Ovary (tissue), 3 donors: Measurements from ENCODE around the gene NDUFV2.

Experiments
- EP300 ChIP-seq: sonication (generic); formaldehyde crosslinking; IDR thresholded peaks from one replicate; pipeline ENCODE4 v1.6.1; 2017; ENCODE audit warnings: antibody characterized with exemption
- POLR2A ChIP-seq: fragments of 450-650 bp; IDR thresholded peaks from one replicate; pipeline ENCODE4 v1.6.1; 2017; ENCODE audit warnings: antibody characterized with exemption, mild to moderate bottlenecking, moderate library complexity
- TF ChIP-seq, protein P1 (sequence below), 3 donors: fragments of 450-650 bp in 2 of 3; fragments of 200-600 bp in 1 of 3; IDR thresholded peaks; one replicate each; pipeline versions ENCODE4 v1.5.1 to v1.8.0; 2016 to 2022; ENCODE audit warnings: antibody characterized with exemption in 3 of 3, mild to moderate bottlenecking in 1 of 3
- donor health status: DM: no; HTN: no; CAD: no.

DNA sequence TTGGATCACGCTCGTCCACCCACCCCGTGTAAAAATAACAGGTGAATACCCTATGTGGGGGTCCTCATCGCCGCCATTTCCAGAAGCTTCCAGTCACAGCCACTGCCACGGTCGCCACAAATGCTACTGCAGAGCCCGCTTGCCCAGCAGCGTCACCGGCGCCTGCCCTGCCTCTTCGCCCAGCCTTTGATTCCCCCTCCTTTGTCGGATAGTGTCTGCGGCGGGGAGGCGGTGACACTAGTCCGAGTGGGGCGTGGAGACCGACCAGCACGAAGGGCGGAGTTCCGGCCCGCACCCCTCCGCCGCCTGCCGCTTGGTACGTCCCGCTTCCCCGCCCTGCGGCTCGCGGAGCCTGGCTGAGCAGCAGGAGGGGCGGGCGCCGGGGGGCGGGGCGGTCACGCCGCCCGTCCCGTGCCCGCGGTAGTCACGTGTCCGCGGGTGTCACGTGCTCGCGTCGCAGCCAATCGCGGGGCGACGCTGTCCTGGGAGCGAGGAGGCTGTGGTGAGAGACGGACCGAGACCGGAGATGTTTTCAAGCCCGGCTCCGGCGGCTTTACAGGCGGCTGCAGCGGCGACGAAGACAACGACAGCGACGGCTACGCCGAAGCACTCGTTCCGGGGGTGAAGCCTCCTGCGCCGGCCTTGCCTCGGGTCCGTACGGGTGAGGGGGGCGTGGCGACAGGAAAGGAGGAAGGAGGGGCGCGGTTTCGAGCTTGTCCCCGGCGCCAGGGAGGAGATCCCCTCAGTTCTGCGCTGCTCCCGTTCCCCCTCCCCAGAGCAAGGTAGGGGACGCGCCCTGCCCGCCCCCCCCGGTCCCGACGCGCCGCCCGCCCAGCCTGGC lies 34.0 kb downstream of the NDUFV2 start, which contains the start of gene ANKRD12:
- TF ChIP-seq, protein P1, sequence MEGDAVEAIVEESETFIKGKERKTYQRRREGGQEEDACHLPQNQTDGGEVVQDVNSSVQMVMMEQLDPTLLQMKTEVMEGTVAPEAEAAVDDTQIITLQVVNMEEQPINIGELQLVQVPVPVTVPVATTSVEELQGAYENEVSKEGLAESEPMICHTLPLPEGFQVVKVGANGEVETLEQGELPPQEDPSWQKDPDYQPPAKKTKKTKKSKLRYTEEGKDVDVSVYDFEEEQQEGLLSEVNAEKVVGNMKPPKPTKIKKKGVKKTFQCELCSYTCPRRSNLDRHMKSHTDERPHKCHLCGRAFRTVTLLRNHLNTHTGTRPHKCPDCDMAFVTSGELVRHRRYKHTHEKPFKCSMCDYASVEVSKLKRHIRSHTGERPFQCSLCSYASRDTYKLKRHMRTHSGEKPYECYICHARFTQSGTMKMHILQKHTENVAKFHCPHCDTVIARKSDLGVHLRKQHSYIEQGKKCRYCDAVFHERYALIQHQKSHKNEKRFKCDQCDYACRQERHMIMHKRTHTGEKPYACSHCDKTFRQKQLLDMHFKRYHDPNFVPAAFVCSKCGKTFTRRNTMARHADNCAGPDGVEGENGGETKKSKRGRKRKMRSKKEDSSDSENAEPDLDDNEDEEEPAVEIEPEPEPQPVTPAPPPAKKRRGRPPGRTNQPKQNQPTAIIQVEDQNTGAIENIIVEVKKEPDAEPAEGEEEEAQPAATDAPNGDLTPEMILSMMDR (IDR thresholded peaks at IDR 0.05): no peak
- peak; percentile 91 for TF ChIP-seq POLR2A
- no peak for TF ChIP-seq EP300
